ENCODE data around the gene KRTAP5-1. TPM values are rescaled to one million over a fixed set of nuclear protein-coding genes. Genes with fewer than 3 reads are reported as not detected.
"Not testable (repeated sequence)": the region's sequence is repeated elsewhere in the genome, so short reads cannot be mapped to it uniquely, and the experiment has no call there.

The KRTAP5-1 gene
- total RNA-seq, 1 experiment from 2014 or later = not detected

- intact Hi-C loops (cut with micrococcal nuclease) = no loop called here
- Mint-ChIP-seq H3K36me3 (ENCODE audit: insufficient read depth, unreplicated experiment) (peaks cover 5% of the 10 kb centered on the region), H3K4me3 (ENCODE audit: unreplicated experiment) (no peak overlapping the region), H3K27ac (ENCODE audit: low read depth, unreplicated experiment) (no peak overlapping the region), H3K27me3 (ENCODE audit: insufficient read depth, unreplicated experiment) (peaks cover 60% of the 10 kb centered on the region), H3K9me3 (ENCODE audit: unreplicated experiment) (no peaks in the 10 kb centered on the region), H3K4me1 (ENCODE audit: insufficient read depth, unreplicated experiment) (peaks cover 7% of the 10 kb centered on the region)
- no TSS peak for BruUV-seq (replicated peaks)
- no peak for DNase-seq (ENCODE audit: unreplicated experiment)
- ChIA-PET CTCF (interaction anchor here (0.7 kb wide), 1 partner anchor 130 kb away, joined by 4 read pairs; no protein-coding TSS in a partner anchor), POLR2A (interaction anchor here (0.6 kb wide), 1 partner anchor 219 kb away, joined by 3 read pairs; no protein-coding TSS in a partner anchor)
- no peak for TF ChIP-seq CTCF (IDR thresholded peaks at IDR 0.05; ENCODE audit: unreplicated experiment)
Measured at GRCh38 chr11:1592628-1593027, 7.5 kb upstream of the KRTAP5-1 start.

- ChIA-PET POLR2A (interaction anchor here (1.1 kb wide), 1 partner anchor 16 kb away, joined by 3 read pairs; no protein-coding TSS in a partner anchor), CTCF (interaction anchor here (0.7 to 1.6 kb wide), 4 partner anchors 11 to 210 kb away, joined by 3 to 6 read pairs (median 5); no protein-coding TSS in a partner anchor)
- no peak overlapping the region for H3K27ac Mint-ChIP-seq (ENCODE audit: low read depth, unreplicated experiment)
- intact Hi-C loops (cut with micrococcal nuclease) = no loop called here
- H3K9me3 Mint-ChIP-seq (ENCODE audit: unreplicated experiment) = no peaks in the 10 kb centered on the region
- BruUV-seq (replicated peaks) = no TSS peak
- peaks cover 7% of the 10 kb centered on the region for H3K4me1 Mint-ChIP-seq (ENCODE audit: insufficient read depth, unreplicated experiment)
- TF ChIP-seq CTCF (IDR thresholded peaks at IDR 0.05; ENCODE audit: unreplicated experiment) = no peak
- DNase-seq (ENCODE audit: unreplicated experiment) = no peak
- H3K27me3 Mint-ChIP-seq (ENCODE audit: insufficient read depth, unreplicated experiment) = peaks cover 45% of the 10 kb centered on the region
- H3K4me3 Mint-ChIP-seq (ENCODE audit: unreplicated experiment) = no peak overlapping the region
- peaks cover 5% of the 10 kb centered on the region for H3K36me3 Mint-ChIP-seq (ENCODE audit: insufficient read depth, unreplicated experiment)
Measured at GRCh38 chr11:1589996-1590395, 4.9 kb upstream of the KRTAP5-1 start.

- CTCF ChIA-PET = interaction anchor here (0.6 to 2.2 kb wide), 7 partner anchors 8 to 245 kb away, joined by 3 to 10 read pairs (median 6); partner anchors contain the start of gene KRTAP5-2
Measured at GRCh38 chr11:1589191-1589963, 4.3 kb upstream of the KRTAP5-1 start.

GRCh38 chr11:1586699-1587098, 1.6 kb upstream of the KRTAP5-1 start:
- H3K27ac Mint-ChIP-seq (ENCODE audit: low read depth, unreplicated experiment) = no peak overlapping the region
- H3K9me3 Mint-ChIP-seq (ENCODE audit: unreplicated experiment) = no peaks in the 10 kb centered on the region
- peaks cover 7% of the 10 kb centered on the region for H3K4me1 Mint-ChIP-seq (ENCODE audit: insufficient read depth, unreplicated experiment)
- H3K36me3 Mint-ChIP-seq (ENCODE audit: insufficient read depth, unreplicated experiment) = peaks cover 5% of the 10 kb centered on the region
- CTCF ChIA-PET = interaction anchor here (0.6 to 0.9 kb wide), 3 partner anchors 8 to 43 kb away, joined by 3 to 4 read pairs (median 3); partner anchors contain the start of gene KRTAP5-5
- no peak for TF ChIP-seq CTCF (IDR thresholded peaks at IDR 0.05; ENCODE audit: unreplicated experiment)
- no peak overlapping the region for H3K4me3 Mint-ChIP-seq (ENCODE audit: unreplicated experiment)
- H3K27me3 Mint-ChIP-seq (ENCODE audit: insufficient read depth, unreplicated experiment) = peaks cover 12% of the 10 kb centered on the region
- DNase-seq (ENCODE audit: unreplicated experiment) = no peak
- intact Hi-C loops (cut with micrococcal nuclease) = no loop called here
- no TSS peak for BruUV-seq (replicated peaks)
- POLR2A ChIA-PET = no interaction called here

More at GRCh38 chr11:1589191-1589963, 4.3 kb upstream of the KRTAP5-1 start:
- H3K9me3 Mint-ChIP-seq (ENCODE audit: unreplicated experiment); H3K27ac Mint-ChIP-seq (ENCODE audit: low read depth, unreplicated experiment); BruUV-seq (replicated peaks); H3K36me3 Mint-ChIP-seq (ENCODE audit: insufficient read depth, unreplicated experiment); H3K4me1 Mint-ChIP-seq (ENCODE audit: insufficient read depth, unreplicated experiment); H3K4me3 Mint-ChIP-seq (ENCODE audit: unreplicated experiment); intact Hi-C loops (cut with micrococcal nuclease): not testable (repeated sequence)
- peaks cover 39% of the 10 kb centered on the region for H3K27me3 Mint-ChIP-seq (ENCODE audit: insufficient read depth, unreplicated experiment)
- peak; percentile 49 for DNase-seq (ENCODE audit: unreplicated experiment)
- POLR2A ChIA-PET = interaction anchor here (0.7 to 1.1 kb wide), 3 partner anchors 13 to 104 kb away, joined by 3 to 4 read pairs (median 3); no protein-coding TSS in a partner anchor

GRCh38 chr11:1582909-1583308, 2.2 kb downstream of the KRTAP5-1 start:
- H3K4me3 Mint-ChIP-seq (ENCODE audit: unreplicated experiment); H3K4me1 Mint-ChIP-seq (ENCODE audit: insufficient read depth, unreplicated experiment); H3K36me3 Mint-ChIP-seq (ENCODE audit: insufficient read depth, unreplicated experiment); H3K27ac Mint-ChIP-seq (ENCODE audit: low read depth, unreplicated experiment); intact Hi-C loops (cut with micrococcal nuclease); POLR2A ChIA-PET; BruUV-seq (replicated peaks); DNase-seq (ENCODE audit: unreplicated experiment): not testable (repeated sequence)
- CTCF ChIA-PET = interaction anchor here (1.6 to 2.5 kb wide), 2 partner anchors 8 to 13 kb away, joined by 8 to 10 read pairs; no protein-coding TSS in a partner anchor
- peaks cover 11% of the 10 kb centered on the region for H3K27me3 Mint-ChIP-seq (ENCODE audit: insufficient read depth, unreplicated experiment)
- peaks cover 15% of the 10 kb centered on the region for H3K9me3 Mint-ChIP-seq (ENCODE audit: unreplicated experiment)
